GM21423 (cell line): ENCODE measurements around the gene NELL1.

Experiments used
- ATAC-seq: cut with Tn5 transposase; IDR thresholded peaks from one replicate; pipeline ENCODE4 v1.9.1; 2021; ENCODE audit warnings: mild to moderate bottlenecking, moderate library complexity; ENCODE audit not compliant: unreplicated experiment

The NELL1 gene

GRCh38 chr11:20937826-20938225 is 268.4 kb downstream of the NELL1 start:
- ATAC-seq: no peak

DNA sequence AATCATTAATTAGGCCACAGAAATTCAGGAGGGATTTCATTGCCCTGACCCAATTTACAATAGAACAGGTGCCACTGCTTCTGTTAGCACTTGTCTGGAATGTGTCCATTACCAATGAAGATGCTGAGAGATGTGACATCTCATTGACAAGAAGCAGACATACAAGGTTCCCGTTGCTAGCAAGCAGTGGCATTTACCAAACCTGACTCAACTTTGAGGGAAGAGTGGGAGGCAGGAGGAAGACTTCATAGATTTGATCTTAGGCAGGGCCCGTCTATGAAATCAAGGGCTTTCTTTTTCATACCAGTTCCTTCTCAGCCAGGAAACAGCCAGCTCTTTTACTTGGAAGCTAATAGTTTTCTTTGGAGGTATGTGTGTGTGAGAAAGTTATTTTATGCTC is 280.2 kb downstream of the NELL1 start:
- ATAC-seq: no peak

DNA sequence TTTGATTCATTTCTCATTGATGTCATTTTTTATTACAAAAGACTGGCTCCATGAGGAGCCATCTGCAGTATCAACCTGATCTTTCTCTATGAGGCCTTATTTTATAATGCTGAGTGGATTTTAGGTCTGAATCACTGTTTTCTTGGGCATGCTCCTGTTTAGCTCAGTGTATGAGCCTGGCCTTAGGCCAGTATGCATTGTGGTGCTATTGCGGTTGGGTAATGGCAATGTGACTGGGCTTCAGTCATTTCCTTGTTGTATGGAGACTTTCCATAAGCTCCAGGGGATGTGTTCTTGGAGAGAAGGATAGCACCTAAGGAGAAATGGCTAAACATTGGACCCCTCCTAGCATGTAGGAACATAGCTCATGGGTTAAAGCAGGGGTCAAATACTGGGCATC is 293.2 kb downstream of the NELL1 start:
- ATAC-seq: no peak

DNA sequence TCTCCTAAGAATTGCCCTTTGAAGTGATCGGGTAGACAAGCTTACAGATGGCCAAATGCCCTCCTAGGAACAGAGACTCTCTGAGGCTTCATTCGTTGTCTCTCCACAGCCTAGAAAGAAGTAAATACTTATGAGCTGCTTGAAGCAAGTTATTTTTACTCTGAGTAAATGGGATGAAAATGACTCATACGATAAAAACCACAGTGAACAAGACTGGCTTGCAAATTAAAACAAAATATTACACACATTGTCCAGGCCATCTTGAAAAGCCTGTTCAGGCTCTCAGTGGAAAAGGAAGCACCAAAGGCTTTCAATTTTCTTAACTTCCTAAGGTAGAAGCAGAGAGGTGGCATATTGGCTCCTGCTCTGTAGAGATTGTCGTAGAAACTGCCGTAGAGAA is 294.2 kb downstream of the NELL1 start:
- no peak for ATAC-seq

- ATAC-seq: no peak
Measured at GRCh38 chr11:20964985-20965384, 295.6 kb downstream of the NELL1 start.

- no peak for ATAC-seq
Measured at GRCh38 chr11:20966489-20966888, 297.1 kb downstream of the NELL1 start.

DNA sequence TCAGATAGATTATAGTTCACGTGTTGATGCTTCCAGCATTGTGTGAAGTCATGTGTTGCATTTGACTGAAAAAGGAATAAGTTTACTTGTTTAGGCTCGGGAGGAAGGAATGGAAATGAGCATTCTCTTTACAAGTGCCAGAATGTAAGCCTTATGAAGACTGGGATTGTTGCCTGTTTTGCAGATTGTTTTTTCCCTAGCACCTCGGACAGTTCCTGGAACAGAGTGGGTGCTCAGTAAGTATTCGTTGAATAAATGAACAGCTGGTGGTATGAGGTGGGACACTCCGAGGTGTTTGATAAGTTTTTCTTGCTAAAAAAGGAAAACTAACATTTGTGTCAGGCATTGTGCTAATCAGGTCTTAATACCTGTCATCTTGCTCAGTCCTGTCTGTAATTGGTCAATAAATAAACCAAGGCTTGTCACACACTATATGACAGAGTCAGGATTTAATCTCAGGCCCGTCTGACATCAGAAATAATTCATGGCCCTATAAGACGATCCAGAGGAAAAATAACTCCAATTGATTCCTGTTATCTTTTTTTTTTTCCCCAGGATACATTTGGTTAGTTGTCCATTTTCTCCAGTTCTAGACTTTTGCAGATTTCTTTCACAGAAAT is 304.7 kb downstream of the NELL1 start:
- ATAC-seq: no peak

DNA sequence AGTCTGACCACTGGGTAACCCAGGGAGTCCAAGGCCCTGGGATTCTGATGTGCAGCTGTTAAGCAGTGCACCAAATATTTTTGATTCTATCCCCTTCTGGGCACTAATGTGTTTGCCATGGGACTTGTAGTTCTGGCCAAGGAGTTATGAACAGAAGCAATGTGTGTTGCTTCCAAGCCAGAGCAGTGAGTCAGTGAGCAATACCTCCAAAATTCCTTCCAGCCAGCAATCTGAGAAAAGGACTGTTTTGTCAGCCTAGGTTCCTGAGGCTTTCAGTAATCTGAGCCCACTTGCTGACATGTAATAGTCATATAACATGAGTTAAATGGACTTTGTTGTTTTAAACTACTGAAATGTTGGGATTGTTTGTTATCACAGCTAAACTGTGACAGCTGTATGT is 311.4 kb downstream of the NELL1 start:
- ATAC-seq: no peak

DNA sequence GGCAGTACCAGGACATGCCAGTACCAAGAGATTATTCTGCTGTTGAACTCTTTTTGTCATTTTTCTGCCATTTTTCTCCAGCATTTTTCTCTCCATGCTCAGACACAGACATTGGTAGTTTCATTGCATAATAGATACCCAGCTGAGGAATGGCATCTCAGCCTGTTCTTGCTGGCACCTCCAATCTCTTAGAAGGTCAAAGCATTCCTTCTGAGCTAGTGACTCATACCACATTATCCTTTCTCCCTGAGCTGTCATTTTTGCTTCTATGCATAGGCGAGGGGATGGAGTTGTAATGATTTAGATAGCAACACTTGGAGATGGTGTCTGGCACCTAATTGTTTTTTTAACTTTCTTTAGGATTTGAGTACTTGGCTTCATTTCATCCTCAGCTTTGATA is 321.1 kb downstream of the NELL1 start:
- ATAC-seq: no peak

GRCh38 chr11:20991471-20991870 is 322.1 kb downstream of the NELL1 start:
- no peak for ATAC-seq

DNA sequence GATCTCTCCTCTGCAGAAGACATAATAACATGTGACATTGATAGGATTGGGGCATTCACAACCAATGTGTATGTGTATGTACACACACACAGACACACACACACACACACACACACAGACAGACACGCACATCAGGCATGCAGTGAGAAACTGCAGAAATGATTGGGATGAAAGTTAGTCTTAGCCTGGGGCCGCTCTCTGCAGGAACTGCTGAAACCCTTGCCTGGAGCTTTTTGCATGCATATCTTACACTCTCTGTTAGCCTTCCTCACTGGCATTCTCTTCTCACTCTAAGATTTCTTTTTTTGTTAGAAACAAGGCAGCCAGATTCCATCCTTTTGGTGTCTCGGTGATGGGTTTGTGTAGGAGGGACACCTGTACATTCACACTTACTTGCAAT is 337.9 kb downstream of the NELL1 start:
- ATAC-seq: no peak

DNA sequence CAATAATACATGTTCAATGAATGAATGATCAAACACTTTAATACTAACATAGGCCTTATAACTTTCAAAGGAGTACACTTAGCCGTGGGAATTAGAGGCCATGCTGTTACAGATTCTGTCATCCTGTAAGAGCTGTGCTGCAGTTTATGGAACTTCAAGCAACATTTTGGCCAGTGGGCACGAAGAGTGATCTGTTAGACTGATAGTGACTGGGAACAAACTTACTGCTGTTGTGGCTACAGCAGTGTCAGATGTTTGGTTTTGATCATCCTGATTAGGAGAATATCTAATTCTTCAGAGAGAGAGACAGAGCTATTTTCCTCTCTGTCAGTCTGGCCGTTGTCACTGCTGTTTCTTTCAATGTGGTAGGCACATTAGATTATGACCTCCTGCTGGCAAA is 348.9 kb downstream of the NELL1 start:
- no peak for ATAC-seq

DNA sequence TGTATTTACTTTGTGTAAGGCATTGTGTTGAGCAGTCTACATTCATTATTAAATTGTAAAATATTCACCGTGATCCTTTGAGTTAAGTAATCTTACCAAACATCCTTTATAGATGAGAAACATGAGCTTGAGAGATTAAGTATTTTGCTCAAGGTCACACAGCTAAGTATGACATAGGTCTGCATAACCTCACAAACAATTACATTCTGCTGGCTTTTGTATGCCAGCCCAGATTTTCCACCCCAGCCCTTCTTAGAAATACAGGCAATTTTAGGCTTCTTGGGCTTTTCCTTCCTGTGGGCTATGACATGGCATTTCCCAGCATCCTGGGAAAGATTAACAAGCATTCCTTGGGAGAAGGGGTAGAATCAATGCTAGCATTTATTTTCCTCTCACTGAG is 357.3 kb downstream of the NELL1 start:
- no peak for ATAC-seq

- ATAC-seq: no peak
Measured at GRCh38 chr11:21037850-21038249, 368.5 kb downstream of the NELL1 start.

DNA sequence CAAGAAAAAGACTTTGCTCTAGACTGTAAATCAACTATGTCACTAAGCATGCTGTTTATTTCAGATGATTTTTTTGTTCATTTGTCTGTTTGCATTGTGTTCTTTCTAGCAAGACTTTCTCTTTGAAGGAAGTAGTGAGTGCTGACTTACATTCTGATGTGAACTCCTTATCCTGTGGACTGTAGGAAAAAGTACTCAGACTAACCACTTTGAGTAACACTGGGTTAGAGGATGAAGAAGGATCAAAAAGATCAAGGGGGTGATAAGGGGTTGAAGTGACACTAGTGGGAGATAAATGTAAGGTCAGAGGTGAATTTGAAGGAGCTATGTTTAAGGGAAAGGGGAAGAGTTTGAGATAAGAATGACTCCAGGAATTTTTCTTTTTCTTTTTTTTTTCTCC is 369.4 kb downstream of the NELL1 start:
- no peak for ATAC-seq

DNA sequence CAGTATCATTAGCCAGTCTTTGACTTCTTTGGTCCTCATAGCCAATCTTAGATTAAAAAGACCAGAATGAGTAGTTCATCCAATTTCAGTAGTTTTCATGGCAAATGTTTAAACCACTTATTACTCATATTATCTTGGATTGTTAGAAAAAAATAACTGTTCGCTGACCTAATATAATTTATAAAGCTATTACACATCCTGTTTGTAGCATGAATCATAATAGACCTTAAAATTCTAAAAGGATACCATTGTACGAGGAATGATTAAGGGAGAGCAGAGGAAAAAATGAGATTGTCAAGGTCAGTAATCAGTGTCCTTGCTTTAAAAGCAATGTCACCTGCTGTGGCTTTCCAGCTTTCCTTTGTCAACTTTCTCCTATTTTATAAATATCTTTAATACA is 371.2 kb downstream of the NELL1 start:
- ATAC-seq: no peak

- no peak for ATAC-seq
Measured at GRCh38 chr11:21048626-21049025, 379.2 kb downstream of the NELL1 start.

DNA sequence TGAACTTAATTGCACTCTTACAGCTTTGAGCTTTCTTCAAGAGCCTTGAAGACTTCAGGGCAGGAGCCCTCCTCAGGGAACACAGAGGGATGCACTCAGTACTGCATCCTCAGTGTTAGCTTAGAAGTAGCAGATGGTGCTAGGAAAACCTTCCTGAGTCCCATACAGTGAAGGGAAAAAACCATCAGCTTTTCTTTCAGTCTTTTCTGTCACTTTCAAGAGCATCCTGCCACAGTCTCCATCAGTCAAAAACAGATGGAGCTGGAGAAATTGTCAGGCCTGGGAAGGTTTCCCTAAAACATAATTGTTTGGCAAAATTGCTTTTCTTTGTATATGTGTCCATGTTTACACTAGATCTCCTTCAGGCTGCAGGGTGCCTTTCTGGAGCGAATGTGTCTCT is 384.1 kb downstream of the NELL1 start:
- no peak for ATAC-seq

- ATAC-seq: no peak
Measured at GRCh38 chr11:21056644-21057043, 387.3 kb downstream of the NELL1 start.

- no peak for ATAC-seq
Measured at GRCh38 chr11:21059879-21060278, 390.5 kb downstream of the NELL1 start.

GRCh38 chr11:21066030-21066429 is 396.6 kb downstream of the NELL1 start:
- ATAC-seq: no peak

GRCh38 chr11:21068886-21069285 is 399.5 kb downstream of the NELL1 start:
- ATAC-seq: no peak

GRCh38 chr11:21069909-21070308 is 400.5 kb downstream of the NELL1 start:
- ATAC-seq: no peak

GRCh38 chr11:21072558-21072957 is 403.2 kb downstream of the NELL1 start:
- no peak for ATAC-seq
